Peyer's patch (tissue), 4 donors: ENCODE measurements around the gene MRGPRX1. TPM values are rescaled to one million over a fixed set of nuclear protein-coding genes. Genes with fewer than 3 reads are reported as not detected.

Experiments
- DNase-seq, 3 donors: peaks; one replicate each; pipeline ENCODE4 v3.0.0-alpha.2; 2017 to 2019
- H3K27ac ChIP-seq, 4 donors: fragments of 200-600 bp; sonication (generic); one replicate each; pipeline ENCODE4 v1.5.1; 2016 to 2019
- H3K27me3 ChIP-seq, 2 donors: fragments of 200-600 bp; sonication (generic); one replicate each; pipeline ENCODE4 v1.5.1; 2019
- H3K36me3 ChIP-seq, 3 donors: fragments of 200-600 bp; sonication (generic); one replicate each; pipeline ENCODE4 v1.5.1; 2016 to 2019
- H3K4me1 ChIP-seq, 4 donors: fragments of 200-600 bp; sonication (generic); one replicate each; pipeline ENCODE4 v1.5.1; 2016 to 2019
- H3K4me3 ChIP-seq, 4 donors: fragments of 200-600 bp; sonication (generic); 1 replicate in 3 of 4; 2 replicates in 1 of 4; pipeline ENCODE4 v1.5.1; 2016 to 2019; ENCODE audit warnings: mild to moderate bottlenecking in 1 of 4
- H3K9me3 ChIP-seq, 4 donors: fragments of 200-600 bp; sonication (generic); one replicate each; pipeline ENCODE4 v1.5.1; 2016 to 2019; ENCODE audit warnings: mild to moderate bottlenecking in 1 of 4
- CTCF ChIP-seq, 6 experiments: fragments of 450-650 bp in 4 of 6; fragments of 200-600 bp in 2 of 6; sonication (generic) in 1 of 6; IDR thresholded peaks; one replicate each; pipeline ENCODE4 v1.5.1; 2017 to 2019; ENCODE audit warnings: antibody characterized with exemption in 6 of 6, mild to moderate bottlenecking in 3 of 6, moderate library complexity in 1 of 6
- POLR2A ChIP-seq, 2 donors: fragments of 450-650 bp; IDR thresholded peaks; one replicate each; pipeline ENCODE4 v1.5.1; 2017; ENCODE audit warnings: antibody characterized with exemption in 2 of 2, mild to moderate bottlenecking in 2 of 2, moderate library complexity in 2 of 2
- total RNA-seq, 4 donors: library from RNA; depleted of rRNA; stranded (reverse); fragments of >200 nt; gene quantifications; one replicate each; pipeline ENCODE4 v1.1.0, GENCODE V29; 2016

MRGPRX1 gene
- not detected for total RNA-seq

GRCh38 chr11:18939314-18939713 is at the start of gene MRGPRX1:
MRGPRX1 (minus strand) TSS chr11:18939414; CDS start chr11:18934784, 4,630 bp downstream.
- Histone ChIP-seq H3K27ac (no peak within 1 kb of the TSS), H3K9me3 (no peaks in the 10 kb centered on the region), H3K4me1 (no peaks in the 10 kb centered on the region), H3K4me3 (no peak within 1 kb of the TSS), H3K36me3 (no peaks in the 10 kb centered on the region), H3K27me3 (no peaks in the 10 kb centered on the region)
- TF ChIP-seq CTCF (IDR thresholded peaks at IDR 0.05): no peak
- TF ChIP-seq POLR2A (IDR thresholded peaks at IDR 0.05): no peak
- no peak for DNase-seq

- Histone ChIP-seq H3K36me3 (no peaks in the 10 kb centered on the region), H3K9me3 (no peaks in the 10 kb centered on the region), H3K4me1 (no peaks in the 10 kb centered on the region), H3K27ac (no peak overlapping the region), H3K4me3 (no peak overlapping the region), H3K27me3 (no peaks in the 10 kb centered on the region)
- no peak for DNase-seq
- TF ChIP-seq CTCF (IDR thresholded peaks at IDR 0.05) (no peak), POLR2A (IDR thresholded peaks at IDR 0.05) (no peak)
These were observed 48.4 kb upstream of the MRGPRX1 start for GRCh38 chr11:18987454-18988231.

DNA sequence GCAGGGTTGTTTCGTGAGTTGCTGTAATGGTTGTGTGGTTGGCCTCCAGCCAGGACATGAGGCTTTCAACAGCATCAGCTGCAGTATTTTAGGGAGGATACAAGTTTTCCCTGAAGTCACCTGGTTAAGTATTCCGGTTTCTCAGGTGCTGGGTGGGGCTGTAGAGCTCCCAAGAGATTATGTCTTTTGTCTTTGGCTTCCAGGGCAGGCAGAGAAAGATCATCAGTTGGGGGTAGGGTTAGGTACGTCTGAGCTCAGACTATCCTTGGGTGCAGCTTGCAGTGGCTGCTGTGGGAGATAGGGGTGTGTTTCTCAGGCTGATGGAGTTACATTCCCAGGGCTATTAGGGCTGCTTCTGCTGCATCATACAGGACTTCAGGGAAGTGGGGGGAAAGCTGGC is 47.5 kb upstream of the MRGPRX1 start:
- no peaks in the 10 kb centered on the region for H3K4me1 ChIP-seq
- H3K4me3 ChIP-seq: no peak overlapping the region
- H3K9me3 ChIP-seq: no peaks in the 10 kb centered on the region
- no peak for DNase-seq
- no peaks in the 10 kb centered on the region for H3K27me3 ChIP-seq
- H3K27ac ChIP-seq: no peak overlapping the region
- TF ChIP-seq POLR2A (IDR thresholded peaks at IDR 0.05): no peak
- TF ChIP-seq CTCF (IDR thresholded peaks at IDR 0.05): no peak
- H3K36me3 ChIP-seq: no peaks in the 10 kb centered on the region

DNA sequence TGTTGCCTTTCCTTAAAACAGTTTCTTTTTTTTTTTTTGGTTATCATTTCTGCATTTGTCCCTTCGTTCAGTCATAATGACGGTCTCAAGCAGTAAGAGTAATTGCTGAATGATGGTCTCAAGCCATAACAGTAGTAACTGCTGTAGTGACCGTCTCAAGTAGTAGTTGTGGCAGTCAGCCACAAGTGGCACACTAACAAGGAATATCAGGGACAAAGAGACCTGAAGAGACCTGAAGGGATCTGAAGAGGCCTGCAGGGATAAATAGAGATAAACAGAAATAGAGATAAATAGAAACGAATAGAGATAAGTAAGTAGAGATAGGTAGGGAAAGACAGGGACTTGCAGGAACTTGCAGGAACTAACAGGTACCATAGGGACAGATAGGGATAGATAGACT is 42.7 kb upstream of the MRGPRX1 start:
- no peak for DNase-seq
- H3K27ac ChIP-seq: no peak overlapping the region
- no peaks in the 10 kb centered on the region for H3K4me1 ChIP-seq
- TF ChIP-seq POLR2A (IDR thresholded peaks at IDR 0.05): no peak
- no peak for TF ChIP-seq CTCF (IDR thresholded peaks at IDR 0.05)
- no peak overlapping the region for H3K4me3 ChIP-seq
- no peaks in the 10 kb centered on the region for H3K9me3 ChIP-seq
- H3K36me3 ChIP-seq: no peaks in the 10 kb centered on the region
- no peaks in the 10 kb centered on the region for H3K27me3 ChIP-seq

DNA sequence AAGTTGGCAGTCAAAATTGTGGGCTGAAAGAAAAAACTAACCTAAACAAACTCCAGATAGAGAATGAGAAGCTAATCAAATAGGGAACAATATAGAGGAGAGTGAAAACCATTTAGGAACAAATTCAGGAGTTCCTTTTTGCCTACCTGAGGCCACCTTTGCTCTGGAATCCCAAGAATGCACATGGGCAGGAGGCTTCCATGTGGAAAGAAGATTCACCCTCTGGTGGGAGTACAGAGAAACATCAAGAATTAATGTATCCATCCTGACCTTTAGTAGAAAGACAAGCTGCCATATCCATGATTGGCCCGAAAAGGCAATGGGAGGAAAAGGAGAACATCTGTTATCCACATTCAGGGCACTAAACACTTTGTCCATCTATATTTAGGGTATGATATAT is 35.0 kb upstream of the MRGPRX1 start:
- DNase-seq: no peak
- no peak for TF ChIP-seq POLR2A (IDR thresholded peaks at IDR 0.05)
- TF ChIP-seq CTCF (IDR thresholded peaks at IDR 0.05): no peak
- no peak overlapping the region for H3K4me3 ChIP-seq
- no peaks in the 10 kb centered on the region for H3K27me3 ChIP-seq
- no peaks in the 10 kb centered on the region for H3K4me1 ChIP-seq
- H3K9me3 ChIP-seq: no peaks in the 10 kb centered on the region
- H3K36me3 ChIP-seq: no peaks in the 10 kb centered on the region
- no peak overlapping the region for H3K27ac ChIP-seq
